ENCODE results near the gene LRMDA. TPM values are rescaled to one million over a fixed set of nuclear protein-coding genes. Genes with fewer than 3 reads are reported as not detected.

The LRMDA gene
- total and polyA plus RNA-seq, 7 donors, result 2.8 to 22.2 (median 9.0) TPM

DNA sequence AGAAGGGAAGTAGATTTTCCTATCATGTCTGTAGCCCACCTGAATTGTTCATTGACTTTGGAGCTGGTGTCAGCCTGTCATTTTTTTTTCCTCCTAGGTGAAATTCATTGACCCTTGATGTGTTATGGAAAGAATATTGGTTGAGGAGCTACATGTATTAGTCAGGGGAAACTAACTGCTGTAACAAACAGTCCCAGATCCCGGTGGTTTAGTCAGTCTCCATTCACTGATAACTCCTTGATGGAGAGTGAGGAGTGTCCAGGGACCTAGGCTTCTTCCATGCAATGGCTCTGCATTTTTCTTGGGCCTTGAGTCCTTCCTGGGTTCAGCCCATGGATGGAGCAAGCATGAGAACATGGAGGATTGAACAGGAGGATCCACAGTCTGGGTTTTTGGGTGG, 643.2 kb downstream of the LRMDA start:
- intact Hi-C loops (cut with DNase I), result no loop called here
- DNase-seq, result no peak
- Histone ChIP-seq H3K27ac (no peak overlapping the region), H3K27me3 (no peaks in the 10 kb centered on the region), H3K4me1 (peaks cover 0 to 42% (median 24%) of the 10 kb centered on the region in 4 donors), H3K9me3 (no peaks in the 10 kb centered on the region), H3K4me3 (no peak overlapping the region), H3K36me3 (no peaks in the 10 kb centered on the region)
- 89 to 97% methylated on average over 1 of the region's 1 CpG for WGBS, 2 donors
- no peak for TF ChIP-seq EP300 (IDR thresholded peaks at IDR 0.05)
- TF ChIP-seq, protein P1, sequence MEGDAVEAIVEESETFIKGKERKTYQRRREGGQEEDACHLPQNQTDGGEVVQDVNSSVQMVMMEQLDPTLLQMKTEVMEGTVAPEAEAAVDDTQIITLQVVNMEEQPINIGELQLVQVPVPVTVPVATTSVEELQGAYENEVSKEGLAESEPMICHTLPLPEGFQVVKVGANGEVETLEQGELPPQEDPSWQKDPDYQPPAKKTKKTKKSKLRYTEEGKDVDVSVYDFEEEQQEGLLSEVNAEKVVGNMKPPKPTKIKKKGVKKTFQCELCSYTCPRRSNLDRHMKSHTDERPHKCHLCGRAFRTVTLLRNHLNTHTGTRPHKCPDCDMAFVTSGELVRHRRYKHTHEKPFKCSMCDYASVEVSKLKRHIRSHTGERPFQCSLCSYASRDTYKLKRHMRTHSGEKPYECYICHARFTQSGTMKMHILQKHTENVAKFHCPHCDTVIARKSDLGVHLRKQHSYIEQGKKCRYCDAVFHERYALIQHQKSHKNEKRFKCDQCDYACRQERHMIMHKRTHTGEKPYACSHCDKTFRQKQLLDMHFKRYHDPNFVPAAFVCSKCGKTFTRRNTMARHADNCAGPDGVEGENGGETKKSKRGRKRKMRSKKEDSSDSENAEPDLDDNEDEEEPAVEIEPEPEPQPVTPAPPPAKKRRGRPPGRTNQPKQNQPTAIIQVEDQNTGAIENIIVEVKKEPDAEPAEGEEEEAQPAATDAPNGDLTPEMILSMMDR (IDR thresholded peaks at IDR 0.05), result no peak
- TF ChIP-seq POLR2AphosphoS5 (IDR thresholded peaks at IDR 0.05), result no peak
- no peak for TF ChIP-seq POLR2A (IDR thresholded peaks at IDR 0.05)

DNA sequence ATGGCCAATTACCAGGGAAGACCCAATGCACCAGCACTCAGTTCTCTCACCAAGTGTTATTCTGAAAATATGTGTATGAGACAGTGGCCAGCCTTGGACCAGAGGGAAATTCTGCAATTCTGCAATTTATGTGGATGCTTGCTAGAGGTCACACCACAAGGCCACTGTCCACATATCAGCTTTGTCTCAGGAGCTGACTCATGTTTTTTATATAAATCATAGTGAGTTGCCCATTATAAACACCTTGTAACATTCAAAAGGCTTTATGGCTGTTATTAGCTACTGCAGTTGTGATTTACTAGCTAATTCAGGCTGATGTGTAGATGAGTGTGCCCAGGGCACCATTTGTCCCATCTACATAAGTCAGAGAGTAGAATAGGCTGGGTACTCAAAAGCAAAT, 649.0 kb downstream of the LRMDA start:
- H3K4me1 ChIP-seq, result peaks cover 0 to 6% (median 5%) of the 10 kb centered on the region in 4 donors
- TF ChIP-seq POLR2AphosphoS5 (IDR thresholded peaks at IDR 0.05) (no peak), POLR2A (IDR thresholded peaks at IDR 0.05) (no peak), EP300 (IDR thresholded peaks at IDR 0.05) (no peak)
- TF ChIP-seq, protein P1 (IDR thresholded peaks at IDR 0.05), result no peak
- no peaks in the 10 kb centered on the region for H3K27me3 ChIP-seq
- no peak overlapping the region for H3K4me3 ChIP-seq
- no peaks in the 10 kb centered on the region for H3K36me3 ChIP-seq
- no peaks in the 10 kb centered on the region for H3K9me3 ChIP-seq
- DNase-seq, result no peak
- no peak overlapping the region for H3K27ac ChIP-seq
- intact Hi-C loops (cut with DNase I), result loop anchor here (10.0 kb wide), 2 partner anchors 416 to 924 kb away; no protein-coding TSS in a partner anchor

DNA sequence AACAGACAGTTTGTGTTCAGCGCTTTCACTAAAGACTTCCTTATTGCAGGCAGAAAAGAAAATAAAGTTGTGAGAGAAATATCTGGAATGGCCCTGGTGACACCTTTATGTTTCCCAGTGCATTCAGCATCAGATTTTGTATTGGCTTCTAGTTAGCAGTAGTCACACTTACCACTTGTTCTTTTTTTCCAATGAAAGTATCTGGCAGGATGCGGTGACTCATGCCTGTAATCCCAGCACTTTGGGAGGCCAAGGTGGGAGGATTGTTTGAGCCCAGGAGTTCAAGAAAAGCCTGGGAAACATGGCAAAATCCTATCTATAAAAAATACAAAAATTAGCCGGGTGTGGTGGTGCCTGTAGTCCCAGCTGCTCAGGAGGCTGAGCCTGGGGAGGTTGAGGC, 649.6 kb downstream of the LRMDA start:
- 69 to 85% methylated on average over 3 of the region's 3 CpGs for WGBS, 2 donors
- Histone ChIP-seq H3K27ac (no peak overlapping the region), H3K9me3 (no peaks in the 10 kb centered on the region), H3K36me3 (no peaks in the 10 kb centered on the region), H3K4me1 (peaks cover 0 to 11% (median 10%) of the 10 kb centered on the region in 4 donors), H3K27me3 (no peaks in the 10 kb centered on the region), H3K4me3 (no peak overlapping the region)
- TF ChIP-seq EP300 (IDR thresholded peaks at IDR 0.05), result no peak
- TF ChIP-seq, protein P1 (IDR thresholded peaks at IDR 0.05), result no peak
- intact Hi-C loops (cut with DNase I), result loop anchor here (10.0 kb wide), 2 partner anchors 416 to 924 kb away; no protein-coding TSS in a partner anchor
- DNase-seq, result no peak

DNA sequence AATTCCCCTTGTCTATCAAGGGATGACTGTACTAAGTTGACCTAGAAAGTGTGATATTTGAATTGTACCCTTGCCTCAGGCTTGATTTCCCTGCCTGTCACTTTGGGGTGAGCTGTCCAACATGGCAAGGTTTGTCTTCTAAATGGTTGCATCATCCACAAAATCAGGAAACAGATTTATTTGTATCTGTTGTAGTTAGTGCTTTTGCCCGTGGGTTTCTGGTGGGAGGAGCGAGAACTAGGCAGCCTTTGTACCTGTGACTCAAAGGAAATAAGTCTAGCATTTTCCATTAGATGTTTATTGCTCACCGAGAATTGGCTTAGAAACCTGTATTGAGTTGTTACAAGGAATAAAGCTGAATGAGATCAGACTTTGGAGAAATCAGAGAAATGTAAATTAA, 650.8 kb downstream of the LRMDA start:
- peaks cover 0 to 23% (median 22%) of the 10 kb centered on the region in 4 donors for H3K4me1 ChIP-seq
- no peak for DNase-seq
- no peak overlapping the region for H3K27ac ChIP-seq
- H3K4me3 ChIP-seq, result no peak overlapping the region
- H3K27me3 ChIP-seq, result no peaks in the 10 kb centered on the region
- no peaks in the 10 kb centered on the region for H3K36me3 ChIP-seq
- 19 to 64% methylated on average over 3 of the region's 3 CpGs for WGBS, 2 donors
- intact Hi-C loops (cut with DNase I), result loop anchor here (10.0 kb wide), 2 partner anchors 417 to 923 kb away; no protein-coding TSS in a partner anchor
- H3K9me3 ChIP-seq, result no peaks in the 10 kb centered on the region
- TF ChIP-seq EP300 (IDR thresholded peaks at IDR 0.05) (no peak), POLR2A (IDR thresholded peaks at IDR 0.05) (no peak), POLR2AphosphoS5 (IDR thresholded peaks at IDR 0.05) (no peak)
- TF ChIP-seq, protein P1 (IDR thresholded peaks at IDR 0.05), result no peak

DNA sequence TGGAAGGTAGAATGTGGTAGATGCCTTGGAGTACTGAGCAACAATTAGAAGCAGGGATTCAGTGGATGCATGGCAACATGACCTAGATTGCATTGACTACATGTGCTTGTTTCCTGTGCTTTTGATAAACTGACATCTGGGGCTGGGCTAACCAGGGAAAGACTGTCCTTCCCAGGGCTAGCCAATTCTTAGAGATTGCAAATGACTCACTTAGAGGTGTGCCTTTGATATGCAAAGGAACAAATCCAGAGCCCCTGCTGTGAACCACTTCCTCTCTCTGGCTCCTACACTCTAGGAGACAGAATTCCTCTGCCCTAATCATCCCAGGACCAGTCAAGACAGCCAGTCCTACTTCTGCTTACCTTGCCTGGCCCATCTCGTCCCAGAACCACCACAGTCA, 651.5 kb downstream of the LRMDA start:
- no peaks in the 10 kb centered on the region for H3K27me3 ChIP-seq
- no peak overlapping the region for H3K27ac ChIP-seq
- no peak for DNase-seq
- no peak overlapping the region for H3K4me3 ChIP-seq
- peaks cover 0 to 31% (median 27%) of the 10 kb centered on the region in 4 donors for H3K4me1 ChIP-seq
- H3K9me3 ChIP-seq, result no peaks in the 10 kb centered on the region
- TF ChIP-seq, protein P1 (IDR thresholded peaks at IDR 0.05), result no peak
- TF ChIP-seq EP300 (IDR thresholded peaks at IDR 0.05), result no peak
- no peak for TF ChIP-seq POLR2A (IDR thresholded peaks at IDR 0.05)
- TF ChIP-seq POLR2AphosphoS5 (IDR thresholded peaks at IDR 0.05), result no peak
- WGBS, 2 donors, result 81 to 88% methylated on average over 1 of the region's 1 CpG
- no peaks in the 10 kb centered on the region for H3K36me3 ChIP-seq
- intact Hi-C loops (cut with DNase I), result loop anchor here (10.0 kb wide), 2 partner anchors 418 to 922 kb away; no protein-coding TSS in a partner anchor

Measured in sigmoid colon (tissue), 7 donors.